ENCODE data around the gene NTHL1. TPM values are rescaled to one million over a fixed set of nuclear protein-coding genes. Genes with fewer than 3 reads are reported as not detected.

NTHL1 gene
- total and polyA plus RNA-seq, 2 donors (not counting 3 experiments of a cell fraction or from before 2014, with no cell fraction given): 39.8 to 65.8 TPM

GRCh38 chr16:2095315-2095853 lies 47.8 kb upstream of the NTHL1 start:
- Histone ChIP-seq H3K36me3 (ENCODE audit: control insufficient read depth in 2 of 2, extremely low read depth in 1 of 2, insufficient read depth in 2 of 2, low read length in 2 of 2) (peaks cover 6 to 14% of the 10 kb centered on the region in 2 experiments), H3K9me3 (replicated peaks; ENCODE audit: control insufficient read depth, insufficient read depth, low read length) (no peaks in the 10 kb centered on the region), H3K9ac (replicated peaks; ENCODE audit: extremely low read depth, insufficient read depth, low read length) (no peak overlapping the region), H3K27me3 (ENCODE audit: control insufficient read depth in 2 of 2, insufficient read depth in 2 of 2, low read length in 2 of 2) (no peaks in the 10 kb centered on the region), H4K20me1 (replicated peaks; ENCODE audit: control insufficient read depth, extremely low read depth, insufficient read depth, low read length) (no peaks in the 10 kb centered on the region), H3K27ac (ENCODE audit: insufficient read depth, low read depth, low read length) (no peak overlapping the region), H3K4me3 (replicated peaks in 1 of 3; ENCODE audit: insufficient read depth in 1 of 3, low read depth in 1 of 3, low read length in 3 of 3) (no peak overlapping the region), H3K4me2 (ENCODE audit: insufficient read depth, low read length) (no peak overlapping the region), H3K79me2 (ENCODE audit: control insufficient read depth, insufficient read depth, low read length) (no peaks in the 10 kb centered on the region), H3K4me1 (ENCODE audit: control insufficient read depth, extremely low read depth, insufficient read depth, low read length) (peaks cover 5% of the 10 kb centered on the region), H2AFZ (ENCODE audit: low read depth, low read length) (no peak overlapping the region), H3K9me1 (replicated peaks; ENCODE audit: control insufficient read depth, extremely low read depth, insufficient read depth, low read length) (no peaks in the 10 kb centered on the region)
- CTCF ChIA-PET: no interaction called here
- dilution Hi-C loops (cut with MboI; ENCODE audit: extremely low pct_ligation_motif_present, low sequenced_read_pairs): no loop called here
- TF ChIP-seq GATA2 (IDR thresholded peaks at IDR 0.05; ENCODE audit: insufficient read depth, insufficient read length, low read depth, low read length) (no peak), MAX (IDR thresholded peaks at IDR 0.05; ENCODE audit: insufficient read depth, insufficient read length) (no peak), FOS (IDR thresholded peaks at IDR 0.05; ENCODE audit: borderline replicate concordance, insufficient read depth, low read length) (no peak), POLR2A (IDR thresholded peaks at IDR 0.05; ENCODE audit: low read depth, low read length) (no peak), JUN (IDR thresholded peaks at IDR 0.05; ENCODE audit: borderline replicate concordance, insufficient read depth, insufficient read length, low read depth) (no peak), CTCF (IDR thresholded peaks at IDR 0.05; ENCODE audit: extremely low read depth in 1 of 2, insufficient read depth in 1 of 2, low read depth in 1 of 2, low read length in 2 of 2) (no peak), EZH2 (IDR thresholded peaks at IDR 0.05; ENCODE audit: borderline replicate concordance, low read depth, low read length, severe bottlenecking) (no peak), POLR2AphosphoS5 (IDR thresholded peaks at IDR 0.05; ENCODE audit: insufficient read depth, low read depth, low read length) (no peak)
- POLR2A ChIA-PET: no interaction called here
- intact Hi-C loops (cut with micrococcal nuclease): no loop called here
- FAIRE-seq: no peak
- DNase-seq (ENCODE audit: low read depth, low spot score): no peak
- BruUV-seq (replicated peaks): no TSS peak

All from endothelial cell of umbilical vein (primary cell).